ENCODE data around the gene SDC3.

Gene SDC3

GRCh38 chr1:30851286-30851685, 57.3 kb downstream of the SDC3 start:
- TF ChIP-seq CTCF (IDR thresholded peaks at IDR 0.05; ENCODE audit: insufficient read depth, low read length, poor library complexity, severe bottlenecking), result no peak
- Histone ChIP-seq H3K36me3 (ENCODE audit: control insufficient read depth, insufficient read depth, low read length) (no peaks in the 10 kb centered on the region), H3K4me3 (replicated peaks; ENCODE audit: low read depth, low read length) (no peak overlapping the region), H3K27me3 (replicated peaks; ENCODE audit: control insufficient read depth, insufficient read depth, low read length) (peaks cover 2% of the 10 kb centered on the region)
- DNase-seq (ENCODE audit: extremely low read depth, insufficient read length), result no peak

- TF ChIP-seq CTCF (IDR thresholded peaks at IDR 0.05; ENCODE audit: insufficient read depth, low read length, poor library complexity, severe bottlenecking), result no peak
- Histone ChIP-seq H3K27me3 (replicated peaks; ENCODE audit: control insufficient read depth, insufficient read depth, low read length) (peaks cover 2% of the 10 kb centered on the region), H3K4me3 (replicated peaks; ENCODE audit: low read depth, low read length) (no peak overlapping the region), H3K36me3 (ENCODE audit: control insufficient read depth, insufficient read depth, low read length) (no peaks in the 10 kb centered on the region)
- no peak for DNase-seq (ENCODE audit: extremely low read depth, insufficient read length)
Measured at GRCh38 chr1:30850607-30851006, 58.0 kb downstream of the SDC3 start.

GRCh38 chr1:30848130-30848529, 60.4 kb downstream of the SDC3 start:
- no peaks in the 10 kb centered on the region for H3K36me3 ChIP-seq (ENCODE audit: control insufficient read depth, insufficient read depth, low read length)
- no peak overlapping the region for H3K4me3 ChIP-seq (replicated peaks; ENCODE audit: low read depth, low read length)
- no peak for DNase-seq (ENCODE audit: extremely low read depth, insufficient read length)
- peaks cover 6% of the 10 kb centered on the region for H3K27me3 ChIP-seq (replicated peaks; ENCODE audit: control insufficient read depth, insufficient read depth, low read length)
- TF ChIP-seq CTCF (IDR thresholded peaks at IDR 0.05; ENCODE audit: insufficient read depth, low read length, poor library complexity, severe bottlenecking), result no peak

- no peak for TF ChIP-seq CTCF (IDR thresholded peaks at IDR 0.05; ENCODE audit: insufficient read depth, low read length, poor library complexity, severe bottlenecking)
- Histone ChIP-seq H3K27me3 (replicated peaks; ENCODE audit: control insufficient read depth, insufficient read depth, low read length) (peaks cover 6% of the 10 kb centered on the region), H3K36me3 (ENCODE audit: control insufficient read depth, insufficient read depth, low read length) (no peaks in the 10 kb centered on the region), H3K4me3 (replicated peaks; ENCODE audit: low read depth, low read length) (no peak overlapping the region)
- DNase-seq (ENCODE audit: extremely low read depth, insufficient read length), result no peak
Measured at GRCh38 chr1:30847358-30847972, 61.1 kb downstream of the SDC3 start.

- H3K36me3 ChIP-seq (ENCODE audit: control insufficient read depth, insufficient read depth, low read length), result no peaks in the 10 kb centered on the region
- peaks cover 6% of the 10 kb centered on the region for H3K27me3 ChIP-seq (replicated peaks; ENCODE audit: control insufficient read depth, insufficient read depth, low read length)
- DNase-seq (ENCODE audit: extremely low read depth, insufficient read length), result no peak
- no peak for TF ChIP-seq CTCF (IDR thresholded peaks at IDR 0.05; ENCODE audit: insufficient read depth, low read length, poor library complexity, severe bottlenecking)
- H3K4me3 ChIP-seq (replicated peaks; ENCODE audit: low read depth, low read length), result no peak overlapping the region
Measured at GRCh38 chr1:30846587-30846986, 62.0 kb downstream of the SDC3 start.

- TF ChIP-seq CTCF (IDR thresholded peaks at IDR 0.05; ENCODE audit: insufficient read depth, low read length, poor library complexity, severe bottlenecking), result no peak
- Histone ChIP-seq H3K4me3 (replicated peaks; ENCODE audit: low read depth, low read length) (no peak overlapping the region), H3K27me3 (replicated peaks; ENCODE audit: control insufficient read depth, insufficient read depth, low read length) (peaks cover 6% of the 10 kb centered on the region), H3K36me3 (ENCODE audit: control insufficient read depth, insufficient read depth, low read length) (no peaks in the 10 kb centered on the region)
- no peak for DNase-seq (ENCODE audit: extremely low read depth, insufficient read length)
Measured at GRCh38 chr1:30845904-30846290, 62.7 kb downstream of the SDC3 start.
